ENCODE measurements around the gene TSNAXIP1.
"Not testable (repeated sequence)": the region's sequence is repeated elsewhere in the genome, so short reads cannot be mapped to it uniquely, and the experiment has no call there.

The TSNAXIP1 gene

DNA sequence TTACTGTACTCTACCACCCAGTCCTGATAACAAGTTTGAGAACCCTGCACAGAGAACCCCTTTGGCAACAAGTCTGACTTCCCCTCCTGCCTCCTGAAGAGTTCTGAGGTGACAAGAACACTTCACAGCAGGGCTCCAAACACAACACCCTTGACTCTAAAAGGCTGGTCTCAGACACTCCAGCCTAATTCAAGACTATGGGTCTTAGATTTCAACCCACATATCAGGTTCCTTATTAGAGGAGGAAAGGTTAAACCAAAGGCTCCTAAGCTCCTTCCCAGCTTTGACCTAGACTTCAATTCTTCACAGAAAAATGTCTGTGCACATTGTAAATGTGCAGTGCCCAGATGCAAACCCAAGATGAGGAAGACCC, 23.4 kb upstream of the TSNAXIP1 start:
- DNase-seq (ENCODE audit: low read depth): no peak

DNA sequence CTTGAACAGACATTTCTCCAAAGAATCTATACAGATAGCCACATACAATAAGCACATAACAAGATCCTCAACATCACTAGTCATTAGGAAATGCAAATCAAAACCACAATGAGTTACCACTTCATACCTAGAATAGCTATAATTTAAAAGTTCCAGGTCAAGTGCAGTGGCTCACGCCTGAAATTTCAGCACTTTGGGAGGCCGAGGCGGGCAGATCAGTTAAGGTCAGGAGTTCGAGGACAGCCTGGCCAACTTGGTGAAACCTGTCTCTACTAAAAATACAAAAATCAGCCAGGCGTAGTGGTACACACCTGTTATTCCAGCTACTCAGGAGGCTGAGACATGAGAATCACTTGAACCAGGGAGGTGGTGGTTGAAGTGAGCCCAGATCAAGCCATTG, 20.2 kb upstream of the TSNAXIP1 start:
- DNase-seq (ENCODE audit: low read depth): no peak

DNA sequence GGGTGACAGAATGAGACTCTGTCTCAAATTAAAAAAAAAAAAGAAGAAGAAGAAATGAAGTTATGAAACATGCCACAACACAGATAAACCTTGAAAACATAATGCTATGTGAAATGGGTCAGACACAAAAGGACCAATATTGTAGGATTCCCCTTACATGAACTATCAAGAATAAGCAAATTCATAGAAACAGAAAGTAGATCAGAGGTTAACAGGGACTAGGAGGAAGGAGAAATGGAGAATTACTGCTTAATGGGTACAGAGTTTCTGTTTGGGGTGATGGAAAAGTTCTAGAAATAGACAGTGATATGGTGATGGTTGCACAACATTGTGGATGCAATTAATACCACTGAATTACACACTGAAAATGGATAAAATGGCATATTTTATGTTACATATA, 16.6 kb upstream of the TSNAXIP1 start:
- no peak for DNase-seq (ENCODE audit: low read depth)

DNA sequence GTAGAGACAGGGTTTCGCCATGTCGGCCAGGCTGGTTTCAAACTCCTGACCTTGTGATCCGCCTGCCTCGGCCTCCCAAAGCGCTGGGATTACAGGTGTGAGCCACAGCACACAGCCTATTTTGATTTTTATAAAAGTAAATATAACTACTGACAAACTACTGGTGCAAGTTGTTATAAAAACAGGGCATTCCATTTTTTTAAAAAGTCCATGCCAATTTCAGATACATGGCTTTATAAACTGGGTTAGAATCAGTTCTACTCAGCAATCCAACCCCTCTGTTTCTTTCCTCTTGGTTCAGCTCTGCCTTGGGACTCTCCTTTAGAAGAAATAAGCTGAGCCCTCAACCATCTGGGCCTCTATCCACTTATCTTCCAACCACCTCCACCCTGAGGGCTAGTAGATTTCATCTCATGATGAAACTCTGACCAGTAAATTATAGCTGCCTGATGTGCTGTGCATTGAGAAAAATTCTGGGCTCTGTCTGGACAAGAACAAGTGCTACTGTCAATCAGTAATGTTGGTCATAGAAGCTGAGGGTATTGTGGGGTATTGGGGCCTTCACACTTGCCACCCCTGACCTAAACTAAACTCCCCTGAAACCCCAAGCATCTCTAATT, 10.5 kb upstream of the TSNAXIP1 start:
- no peak for DNase-seq (ENCODE audit: low read depth)

DNA sequence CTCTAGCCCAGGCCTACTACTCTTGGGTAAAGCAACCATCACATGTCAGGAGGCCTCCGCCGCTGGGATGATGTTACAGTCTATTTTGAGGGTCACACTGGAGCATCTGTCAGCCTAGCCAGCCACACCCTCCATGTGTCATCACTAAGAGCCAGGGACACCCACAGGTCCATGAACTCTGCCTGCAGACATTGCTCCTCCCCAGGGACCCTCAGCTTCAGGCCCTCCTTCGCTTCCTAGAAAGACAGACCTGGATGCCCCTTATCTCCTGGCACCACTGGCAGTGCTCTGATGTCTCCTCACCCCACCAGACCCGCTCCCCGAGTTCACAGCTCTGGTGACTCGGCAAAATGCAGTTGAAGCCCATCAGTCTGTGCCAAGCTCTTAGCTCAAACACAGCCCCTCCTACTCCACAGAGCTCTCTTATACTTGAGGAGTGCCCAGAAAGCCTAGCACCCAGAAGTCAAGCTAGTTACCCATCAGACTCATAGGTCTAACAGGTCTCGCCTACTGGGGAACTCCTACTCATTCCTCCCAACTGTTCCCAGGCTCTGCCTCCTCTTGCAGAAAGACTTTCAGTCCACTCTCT, 6.3 kb upstream of the TSNAXIP1 start:
- DNase-seq (ENCODE audit: low read depth): no peak

DNA sequence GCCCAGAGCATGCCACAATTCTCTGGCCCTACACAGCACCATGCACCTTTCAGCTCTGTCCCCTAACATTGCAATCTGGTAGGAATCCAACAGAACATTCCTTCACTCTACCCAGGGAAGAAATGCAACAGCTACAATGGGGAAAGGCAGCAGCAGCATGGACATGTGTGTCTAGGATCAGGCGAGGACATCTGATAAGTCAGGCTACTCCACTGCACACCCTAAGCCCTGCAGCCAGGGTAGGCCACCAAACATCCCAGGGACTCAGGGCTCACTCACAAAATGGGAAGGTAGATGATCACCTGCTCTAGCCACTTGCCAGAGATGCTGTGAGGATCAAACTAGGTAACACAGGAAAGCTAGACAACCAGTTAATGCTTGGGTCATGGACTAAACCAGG, 5.4 kb upstream of the TSNAXIP1 start:
- no peak for DNase-seq (ENCODE audit: low read depth)

DNA sequence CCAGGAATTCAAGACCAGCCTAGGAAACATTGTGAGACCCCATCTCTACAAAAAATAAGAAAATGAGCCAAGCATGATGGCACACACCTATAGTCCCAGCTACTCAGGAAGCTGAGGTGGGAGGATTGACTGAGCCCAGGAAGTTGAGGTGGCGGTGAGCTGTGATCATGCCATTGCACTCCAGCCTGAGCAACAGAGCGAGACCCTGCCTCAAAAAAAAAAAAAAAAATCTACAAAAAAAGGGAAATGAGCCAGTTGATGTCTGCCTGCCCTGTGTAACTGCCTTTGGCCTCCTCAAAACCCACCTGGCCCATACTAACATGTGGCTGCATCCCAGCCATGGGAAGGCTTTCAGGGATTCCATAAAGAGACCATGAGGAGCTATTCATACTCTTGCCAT, 4.8 kb upstream of the TSNAXIP1 start:
- no peak for DNase-seq (ENCODE audit: low read depth)

DNA sequence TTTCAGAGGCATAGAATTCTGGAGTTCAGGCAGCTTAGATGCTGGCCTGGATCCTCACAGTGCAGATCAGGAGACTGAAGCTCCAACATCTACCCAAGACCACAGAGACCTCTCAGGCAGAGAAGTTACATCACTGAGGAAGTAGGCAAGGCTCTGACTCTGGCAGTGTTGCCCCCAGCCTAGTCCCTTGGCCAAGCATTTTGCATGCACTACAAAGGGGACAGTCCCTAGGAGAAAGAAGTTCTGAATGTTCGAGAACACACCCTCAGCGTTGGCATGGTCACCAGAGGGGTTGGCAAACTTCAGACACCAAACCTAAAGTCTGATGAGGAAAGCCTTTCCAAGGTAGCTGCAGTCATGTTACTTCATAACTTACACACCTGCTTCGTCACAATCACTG, 2.8 kb upstream of the TSNAXIP1 start:
- no peak for DNase-seq (ENCODE audit: low read depth)

DNA sequence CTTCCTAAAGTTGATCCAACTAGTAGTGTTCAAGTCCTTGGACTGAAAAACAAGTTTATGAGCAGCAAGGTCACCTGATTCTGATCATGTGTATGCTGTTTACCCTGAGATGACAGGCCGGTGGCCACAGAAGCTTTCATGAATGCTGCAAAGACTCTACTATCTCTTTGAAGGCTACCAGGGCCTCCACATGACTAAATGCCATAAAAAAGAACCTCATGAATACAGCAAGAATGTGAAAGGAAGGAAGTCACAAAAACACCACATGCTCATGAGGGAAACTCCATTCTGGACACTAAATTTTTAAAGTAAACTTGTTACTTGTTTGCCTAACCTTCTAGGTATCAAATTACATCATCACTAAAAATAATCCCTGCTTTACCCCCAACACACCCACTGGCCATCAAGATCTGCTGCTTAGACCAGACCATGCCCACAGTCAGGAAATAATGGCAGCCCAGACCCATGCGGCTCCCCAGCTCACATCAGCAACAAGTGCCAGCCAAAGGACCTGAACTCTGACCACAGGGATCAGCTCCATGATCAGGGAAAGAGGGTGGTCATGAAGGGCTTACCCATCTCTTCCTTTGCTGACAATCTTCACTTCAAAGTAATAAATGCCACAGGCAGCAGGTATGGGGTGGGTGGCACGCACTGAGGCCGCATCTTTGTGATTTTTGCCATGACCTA, 1.7 kb upstream of the TSNAXIP1 start:
- no peak for DNase-seq (ENCODE audit: low read depth)

DNA sequence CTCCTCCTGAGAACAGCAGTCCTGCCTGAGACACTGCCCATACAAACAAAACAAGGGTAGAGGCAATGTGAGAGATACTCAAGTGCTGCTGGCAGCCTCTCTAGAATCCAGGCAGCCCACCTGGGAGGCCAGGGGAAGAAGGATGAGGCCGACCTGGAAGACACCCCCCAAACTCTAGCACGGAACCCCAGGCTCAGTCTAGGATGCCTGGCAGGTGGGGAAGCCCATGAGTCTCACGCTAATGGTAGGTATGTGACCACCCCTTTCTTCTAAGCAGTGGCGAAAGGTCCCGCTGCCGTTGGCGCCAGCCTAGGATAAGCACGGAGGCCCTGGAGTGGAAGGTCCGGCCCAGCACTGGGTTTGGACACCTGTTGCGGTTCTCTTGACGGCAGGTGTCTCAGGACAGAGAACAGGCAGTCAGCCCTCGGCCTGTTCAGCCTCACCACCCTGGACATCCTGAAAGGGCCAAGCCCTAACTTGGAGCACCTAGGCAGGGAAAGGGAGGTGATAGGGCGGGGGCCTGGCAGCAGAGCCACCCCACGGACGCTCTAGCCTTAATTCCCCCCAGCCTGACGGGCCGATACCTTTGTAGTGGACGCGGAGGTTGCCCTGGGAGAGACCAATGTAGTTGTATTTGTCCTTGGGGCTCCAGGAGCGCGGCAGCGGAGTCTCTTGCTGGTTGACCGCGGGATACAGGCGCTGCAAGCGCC, 816 bp upstream of the TSNAXIP1 start:
- DNase-seq (ENCODE audit: low read depth): no peak

DNA sequence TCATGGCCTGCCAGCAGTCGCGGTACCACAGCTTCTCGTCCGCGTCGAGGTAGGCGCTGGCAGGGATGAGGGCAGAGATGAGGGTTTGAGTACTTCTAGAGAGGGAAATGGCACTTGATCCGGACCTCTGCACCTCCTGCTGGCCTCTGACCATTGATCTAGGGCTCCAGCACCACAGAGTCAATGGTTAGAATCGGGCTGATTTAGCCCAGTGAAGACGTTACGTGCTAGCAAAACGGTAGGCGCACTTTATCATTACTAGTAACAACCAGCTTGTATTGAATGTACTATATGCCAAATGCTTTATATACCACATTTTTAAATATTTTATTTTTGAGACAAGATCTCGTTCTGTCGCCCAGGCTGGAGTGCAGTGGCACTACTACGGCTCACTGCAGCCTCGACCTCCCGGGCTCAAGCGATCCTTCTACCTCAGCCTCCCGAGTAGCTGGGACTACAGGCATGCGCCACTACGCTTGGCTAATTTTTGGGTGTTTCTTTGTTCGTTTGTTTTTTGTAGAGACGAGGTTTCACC, 526 bp downstream of the TSNAXIP1 start:
- no peak for DNase-seq (ENCODE audit: low read depth)

DNA sequence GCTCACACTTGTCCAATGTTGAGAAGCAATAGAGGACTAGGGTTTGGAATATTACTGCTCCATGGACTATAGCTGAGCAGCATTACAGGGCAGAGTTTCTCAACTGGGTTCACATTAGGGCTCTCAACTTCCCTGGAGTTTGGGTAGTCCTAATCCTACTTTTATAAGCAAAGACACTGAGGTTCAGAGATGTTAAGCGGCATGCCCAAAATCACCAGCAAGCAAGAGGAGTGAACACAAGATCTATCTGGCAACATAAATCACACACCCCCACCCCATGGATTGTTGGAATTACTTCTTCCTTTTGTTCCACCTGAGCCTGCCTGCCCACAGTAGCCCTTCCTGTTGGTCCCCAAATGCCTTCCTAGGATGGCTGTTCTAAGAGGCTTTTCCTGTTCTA, 5.2 kb downstream of the TSNAXIP1 start:
- DNase-seq (ENCODE audit: low read depth): no peak

DNA sequence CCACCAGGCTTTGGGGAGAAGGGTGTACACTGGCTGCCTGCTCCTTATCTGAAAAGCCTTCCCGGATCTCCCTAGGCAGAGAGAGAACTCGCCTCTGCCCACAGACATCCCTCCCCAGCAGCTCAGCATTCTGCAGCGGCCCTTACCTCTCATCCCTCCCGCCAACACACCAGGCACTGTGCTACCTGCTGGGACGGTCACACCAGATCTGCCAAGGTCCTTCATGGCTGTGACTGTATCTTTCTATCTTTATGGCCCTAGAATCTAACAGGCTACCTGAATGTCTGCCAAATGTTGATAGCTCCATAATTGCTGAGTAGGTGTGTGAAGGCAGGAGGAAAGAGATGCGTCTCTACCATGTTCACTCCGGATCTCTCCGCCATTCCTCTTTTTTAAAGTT, 7.9 kb downstream of the TSNAXIP1 start:
- DNase-seq (ENCODE audit: low read depth): no peak

DNA sequence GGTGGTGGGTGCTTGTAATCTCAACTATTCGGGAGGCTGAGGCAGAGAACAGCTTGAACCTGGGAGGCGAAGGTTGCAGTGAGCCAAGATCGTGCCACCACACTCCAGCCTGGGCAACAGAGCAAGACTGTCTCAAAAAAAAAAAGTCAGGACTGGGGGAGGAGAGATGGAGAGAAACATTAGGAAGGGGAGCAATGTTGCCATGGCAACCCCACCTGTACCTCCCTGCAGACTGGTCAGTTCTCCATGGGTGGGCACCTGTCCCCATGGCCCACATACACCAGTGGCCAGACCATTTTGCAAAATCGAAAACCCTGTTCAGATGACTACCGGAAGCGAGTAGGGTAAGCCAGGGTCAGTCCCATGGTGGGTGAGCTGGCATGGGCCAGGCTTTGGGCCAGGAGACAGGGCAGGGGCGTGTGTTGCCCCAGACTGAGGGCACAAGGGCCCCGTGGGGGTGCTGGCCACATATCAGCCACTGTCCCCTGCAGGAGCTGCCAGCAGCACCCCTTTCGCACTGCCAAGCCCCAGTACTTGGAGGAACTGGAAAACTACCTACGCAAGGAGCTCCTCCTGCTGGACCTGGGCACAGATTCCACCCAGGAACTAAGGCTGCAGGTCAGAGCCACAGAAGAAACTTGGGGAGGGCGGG, 14.0 kb downstream of the TSNAXIP1 start:
- no peak for DNase-seq (ENCODE audit: low read depth)

DNA sequence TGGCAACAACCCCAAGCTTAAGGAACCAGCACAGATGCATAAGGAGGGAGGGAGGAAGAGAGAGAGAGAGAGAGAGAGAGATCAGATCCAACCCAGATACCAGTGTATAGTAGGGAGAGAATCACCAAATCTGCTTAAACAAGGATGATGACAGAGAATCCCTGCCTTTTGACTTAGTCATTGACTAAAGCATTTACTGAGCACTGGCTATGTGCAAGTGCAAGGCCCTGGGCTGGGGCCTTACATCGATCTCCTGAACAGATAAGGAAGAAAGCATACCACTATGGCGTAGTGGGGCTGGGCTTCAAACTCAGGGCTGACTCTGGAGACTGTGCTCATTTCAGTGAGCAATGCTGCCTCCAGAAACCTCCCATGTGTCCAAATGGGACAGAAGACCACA, 15.8 kb downstream of the TSNAXIP1 start:
- DNase-seq (ENCODE audit: low read depth): no peak

DNA sequence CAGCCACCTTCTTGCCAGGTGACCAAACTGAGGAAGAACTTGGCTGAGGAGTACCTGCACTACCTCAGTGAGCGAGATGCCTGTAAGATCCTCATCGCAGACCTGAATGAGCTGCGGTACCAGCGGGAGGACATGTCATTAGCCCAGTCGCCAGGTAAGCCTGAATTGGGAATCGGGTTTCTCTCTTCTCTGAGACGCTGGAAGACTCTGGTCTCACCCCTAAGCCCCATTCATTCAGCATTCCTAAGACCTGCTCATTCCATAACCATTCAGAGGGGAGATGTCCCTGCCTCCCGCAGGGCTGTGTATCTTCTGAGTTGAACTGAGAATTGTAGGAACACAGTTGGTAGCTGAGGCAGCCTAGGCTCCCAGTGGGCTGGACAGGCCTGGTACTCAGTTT, 18.4 kb downstream of the TSNAXIP1 start:
- DNase-seq (ENCODE audit: low read depth): no peak

DNA sequence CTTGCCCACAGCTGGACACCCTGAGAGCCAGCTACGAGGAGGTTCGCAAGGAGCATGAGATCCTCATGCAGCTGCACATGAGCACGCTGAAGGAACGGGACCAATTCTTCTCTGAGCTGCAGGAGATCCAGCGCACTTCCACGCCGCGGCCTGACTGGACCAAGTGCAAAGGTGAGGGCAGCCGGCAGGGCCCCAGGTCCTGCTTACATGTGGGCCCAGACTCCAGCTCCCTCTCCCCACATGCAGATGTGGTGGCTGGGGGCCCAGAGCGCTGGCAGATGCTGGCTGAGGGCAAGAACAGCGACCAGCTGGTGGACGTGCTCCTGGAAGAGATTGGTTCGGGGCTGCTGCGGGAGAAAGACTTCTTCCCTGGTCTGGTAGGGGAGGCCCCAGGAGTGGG, 19.2 kb downstream of the TSNAXIP1 start:
- DNase-seq (ENCODE audit: low read depth): no peak

DNA sequence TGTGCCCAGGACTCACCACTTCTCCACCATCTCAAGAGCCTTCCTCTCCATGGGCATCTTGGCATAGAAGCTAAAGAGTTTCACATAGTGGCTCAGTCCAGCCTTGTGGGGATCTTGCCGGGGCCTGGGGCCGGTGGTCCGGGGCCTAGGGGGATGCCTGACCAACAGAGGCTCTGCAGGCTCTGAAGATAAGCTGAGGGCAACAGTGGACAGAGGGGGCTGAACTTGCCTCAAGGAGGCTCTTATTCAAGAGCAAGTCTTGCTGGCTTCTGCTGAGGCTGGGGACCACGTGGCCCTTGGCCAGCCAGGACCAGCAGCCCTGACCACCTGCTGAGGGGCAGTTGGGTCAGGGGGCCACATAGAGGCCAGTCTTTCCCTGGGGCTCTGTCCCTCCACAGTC, 22.0 kb downstream of the TSNAXIP1 start:
- no peak for DNase-seq (ENCODE audit: low read depth)

DNA sequence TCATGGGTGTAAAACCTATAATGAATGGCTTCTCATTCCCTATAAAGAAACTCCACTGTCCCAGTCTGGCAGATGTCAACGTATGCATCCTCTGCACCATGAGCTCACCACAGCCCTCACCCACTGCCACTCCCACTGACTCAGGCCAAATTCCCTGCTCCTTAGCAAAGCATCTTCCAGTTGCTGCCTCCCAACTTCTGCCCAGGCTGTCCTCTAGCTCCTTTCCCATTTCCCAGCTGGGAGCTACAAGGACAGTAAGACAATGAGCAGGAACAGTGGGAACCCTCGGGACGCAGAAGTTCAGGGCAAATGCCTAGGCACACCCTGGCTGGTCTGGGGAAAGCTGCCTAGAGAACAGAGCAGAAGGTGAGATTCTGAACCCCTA, 26.3 kb downstream of the TSNAXIP1 start:
- DNase-seq (ENCODE audit: low read depth): no peak

DNA sequence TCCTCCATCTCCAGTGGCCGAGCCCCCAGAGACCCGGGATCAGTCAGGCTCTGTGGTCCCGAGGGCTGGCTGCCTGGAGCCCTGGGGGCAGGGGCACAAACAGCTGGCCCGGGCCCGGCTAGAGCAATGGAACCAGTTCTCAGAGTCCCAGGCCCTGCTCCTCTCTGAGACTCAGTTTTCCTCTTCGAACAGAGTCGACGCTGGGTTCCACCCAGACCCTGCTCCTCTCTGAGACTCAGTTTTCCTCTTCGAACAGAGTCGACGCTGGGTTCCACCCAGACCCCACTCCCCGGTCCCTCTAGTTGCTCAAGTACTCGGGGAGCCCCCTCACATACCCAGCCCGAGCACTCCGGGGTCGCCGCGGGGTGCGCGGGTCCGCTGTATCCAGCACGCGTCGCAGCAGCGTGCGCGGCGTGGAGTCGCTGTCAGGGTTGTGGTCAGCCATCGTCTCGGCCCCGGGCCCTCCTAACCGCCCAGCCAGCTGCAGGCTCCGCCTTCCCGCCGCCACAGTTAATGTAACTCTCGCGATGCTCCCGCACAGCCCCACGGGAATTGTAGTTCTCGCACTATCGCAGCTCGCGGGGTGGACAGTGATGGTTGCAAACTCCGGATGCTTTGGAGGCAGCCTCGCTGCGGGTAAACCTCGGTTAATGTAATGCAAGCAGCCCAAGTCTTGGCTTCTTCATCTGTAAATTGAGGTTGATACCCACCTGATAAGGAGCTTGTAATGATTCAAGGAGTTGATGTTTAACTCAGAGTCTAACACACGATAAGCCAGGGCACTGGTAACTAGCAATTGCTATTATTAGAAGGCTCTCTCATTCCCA, 26.9 kb downstream of the TSNAXIP1 start:
- DNase-seq (ENCODE audit: low read depth): peak; percentile 89

DNA sequence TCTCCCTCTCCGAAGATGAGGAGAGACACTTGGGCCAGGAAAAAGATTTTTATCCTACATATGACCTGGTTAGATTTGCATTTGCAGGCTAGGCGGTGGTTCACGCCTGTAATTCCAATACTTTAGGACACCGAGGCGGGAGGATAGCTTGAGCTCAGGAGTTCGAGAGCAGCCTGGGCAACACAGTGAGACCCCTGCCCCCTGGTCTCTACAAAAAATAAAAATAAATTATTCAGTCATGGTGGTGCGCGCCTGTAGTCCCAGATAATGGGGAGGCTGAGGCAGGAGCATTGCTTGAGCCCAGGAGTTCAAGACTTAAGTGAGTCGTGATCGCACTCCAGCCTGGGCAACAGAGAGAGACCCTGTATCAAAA, 27.5 kb downstream of the TSNAXIP1 start:
- DNase-seq (ENCODE audit: low read depth): no peak

DNA sequence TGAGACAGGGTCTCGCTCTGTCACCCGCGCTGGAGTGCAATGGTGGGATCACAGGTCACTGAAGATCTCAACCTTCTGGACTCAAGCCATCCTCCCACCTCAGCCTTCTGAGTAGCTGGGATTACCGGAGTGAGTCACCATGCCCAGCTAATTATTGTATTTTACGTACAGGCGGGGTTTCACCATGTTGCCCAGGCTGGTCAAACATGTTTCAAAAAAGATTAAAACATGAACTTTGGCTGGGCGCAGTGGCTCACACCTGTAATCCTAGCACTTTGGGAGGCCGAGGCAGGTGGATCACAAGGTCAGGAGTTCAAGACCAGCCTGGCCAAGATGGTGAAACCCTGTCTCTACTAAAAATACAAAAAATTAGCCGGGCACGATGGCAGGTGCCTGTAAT, 30.5 kb downstream of the TSNAXIP1 start:
- not testable (repeated sequence) for DNase-seq (ENCODE audit: low read depth)

All from activated gamma-delta T cell treated with anti-CD3 and anti-CD28 coated beads, Interleukin-2, amount 50 U/mL, for 16 hours (primary cell).